ENCODE results near the gene FARP2. TPM values are rescaled to one million over a fixed set of nuclear protein-coding genes. Genes with fewer than 3 reads are reported as not detected.
"Not testable (repeated sequence)": the region's sequence is repeated elsewhere in the genome, so short reads cannot be mapped to it uniquely, and the experiment has no call there.

The FARP2 gene
- total RNA-seq, 6 donors from 2014 or later = 33.4 to 96.4 (median 42.2) TPM

DNA sequence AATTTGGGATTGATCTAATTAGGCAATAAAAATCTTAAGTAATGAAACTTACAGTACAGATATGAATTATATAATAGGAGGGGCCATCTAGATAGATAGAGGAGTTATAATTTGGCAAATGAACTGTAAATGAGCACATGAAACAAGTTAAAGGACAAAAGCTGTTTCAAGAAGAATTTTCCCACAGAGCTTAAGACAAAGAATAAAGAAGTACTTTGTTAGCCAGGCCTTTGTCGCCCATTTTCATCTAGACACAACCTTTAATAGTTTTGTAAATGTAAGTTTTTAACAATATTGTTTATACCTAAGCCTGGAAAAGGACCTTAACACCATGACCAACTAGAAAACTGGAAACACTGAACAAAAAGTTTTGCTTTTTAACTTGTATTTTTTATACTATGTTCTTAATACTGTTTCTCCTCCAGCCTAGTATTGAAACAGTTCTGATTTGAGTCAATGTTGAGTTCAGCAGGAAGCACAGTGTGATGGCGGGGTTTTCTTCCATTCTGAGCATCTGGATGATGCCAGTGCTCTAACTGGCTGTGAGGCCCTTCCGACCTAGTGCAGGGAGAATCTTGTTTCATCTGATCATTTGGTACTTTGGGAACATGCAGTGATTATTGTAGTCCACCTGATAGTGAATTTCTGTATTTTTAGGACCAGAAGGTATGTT lies 37.6 kb downstream of the FARP2 start:
- H3K36me3 ChIP-seq = peaks cover 0 to 6% (median 0%) of the 10 kb centered on the region in 4 donors
- H3K4me1 ChIP-seq = peaks cover 0 to 6% (median 0%) of the 10 kb centered on the region in 4 donors
- no peak for TF ChIP-seq EP300 (IDR thresholded peaks at IDR 0.05)
- TF ChIP-seq, protein P1, sequence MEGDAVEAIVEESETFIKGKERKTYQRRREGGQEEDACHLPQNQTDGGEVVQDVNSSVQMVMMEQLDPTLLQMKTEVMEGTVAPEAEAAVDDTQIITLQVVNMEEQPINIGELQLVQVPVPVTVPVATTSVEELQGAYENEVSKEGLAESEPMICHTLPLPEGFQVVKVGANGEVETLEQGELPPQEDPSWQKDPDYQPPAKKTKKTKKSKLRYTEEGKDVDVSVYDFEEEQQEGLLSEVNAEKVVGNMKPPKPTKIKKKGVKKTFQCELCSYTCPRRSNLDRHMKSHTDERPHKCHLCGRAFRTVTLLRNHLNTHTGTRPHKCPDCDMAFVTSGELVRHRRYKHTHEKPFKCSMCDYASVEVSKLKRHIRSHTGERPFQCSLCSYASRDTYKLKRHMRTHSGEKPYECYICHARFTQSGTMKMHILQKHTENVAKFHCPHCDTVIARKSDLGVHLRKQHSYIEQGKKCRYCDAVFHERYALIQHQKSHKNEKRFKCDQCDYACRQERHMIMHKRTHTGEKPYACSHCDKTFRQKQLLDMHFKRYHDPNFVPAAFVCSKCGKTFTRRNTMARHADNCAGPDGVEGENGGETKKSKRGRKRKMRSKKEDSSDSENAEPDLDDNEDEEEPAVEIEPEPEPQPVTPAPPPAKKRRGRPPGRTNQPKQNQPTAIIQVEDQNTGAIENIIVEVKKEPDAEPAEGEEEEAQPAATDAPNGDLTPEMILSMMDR (IDR thresholded peaks at IDR 0.05) = no peak
- no peak for TF ChIP-seq POLR2A (IDR thresholded peaks at IDR 0.05)
- TF ChIP-seq POLR2AphosphoS5 (IDR thresholded peaks at IDR 0.05) = no peak
- no peak overlapping the region for H3K4me3 ChIP-seq
- H3K27ac ChIP-seq = no peak overlapping the region
- DNase-seq = no peak
- H3K9me3 ChIP-seq = no peaks in the 10 kb centered on the region
- 88 to 96% methylated on average over 3 of the region's 3 CpGs for WGBS, 2 donors
- H3K27me3 ChIP-seq = no peaks in the 10 kb centered on the region
- no peak for ATAC-seq (ENCODE audit: low FRiP score in 2 of 2)

DNA sequence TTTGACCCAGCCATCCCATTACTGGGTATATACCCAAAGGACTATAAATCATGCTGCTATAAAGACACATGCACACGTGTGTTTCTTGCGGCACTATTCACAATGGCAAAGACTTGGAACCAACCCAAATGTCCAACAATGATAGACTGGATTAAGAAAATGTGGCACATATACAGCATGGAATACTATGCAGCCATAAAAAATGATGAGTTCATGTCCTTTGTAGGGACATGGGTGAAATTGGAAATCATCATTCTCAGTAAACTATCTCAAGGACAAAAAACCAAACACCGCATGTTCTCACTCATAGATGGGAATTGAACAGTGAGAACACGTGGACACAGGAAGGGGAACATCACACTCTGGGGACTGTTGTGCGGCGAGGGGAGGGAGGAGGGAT lies 40.7 kb downstream of the FARP2 start:
- not testable (repeated sequence) for H3K9me3 ChIP-seq; H3K4me3 ChIP-seq; H3K27me3 ChIP-seq; H3K36me3 ChIP-seq; H3K27ac ChIP-seq; DNase-seq; H3K4me1 ChIP-seq; ATAC-seq (ENCODE audit: low FRiP score in 2 of 2)
- WGBS, 2 donors = 97 to 99% methylated on average over 6 of the region's 6 CpGs

DNA sequence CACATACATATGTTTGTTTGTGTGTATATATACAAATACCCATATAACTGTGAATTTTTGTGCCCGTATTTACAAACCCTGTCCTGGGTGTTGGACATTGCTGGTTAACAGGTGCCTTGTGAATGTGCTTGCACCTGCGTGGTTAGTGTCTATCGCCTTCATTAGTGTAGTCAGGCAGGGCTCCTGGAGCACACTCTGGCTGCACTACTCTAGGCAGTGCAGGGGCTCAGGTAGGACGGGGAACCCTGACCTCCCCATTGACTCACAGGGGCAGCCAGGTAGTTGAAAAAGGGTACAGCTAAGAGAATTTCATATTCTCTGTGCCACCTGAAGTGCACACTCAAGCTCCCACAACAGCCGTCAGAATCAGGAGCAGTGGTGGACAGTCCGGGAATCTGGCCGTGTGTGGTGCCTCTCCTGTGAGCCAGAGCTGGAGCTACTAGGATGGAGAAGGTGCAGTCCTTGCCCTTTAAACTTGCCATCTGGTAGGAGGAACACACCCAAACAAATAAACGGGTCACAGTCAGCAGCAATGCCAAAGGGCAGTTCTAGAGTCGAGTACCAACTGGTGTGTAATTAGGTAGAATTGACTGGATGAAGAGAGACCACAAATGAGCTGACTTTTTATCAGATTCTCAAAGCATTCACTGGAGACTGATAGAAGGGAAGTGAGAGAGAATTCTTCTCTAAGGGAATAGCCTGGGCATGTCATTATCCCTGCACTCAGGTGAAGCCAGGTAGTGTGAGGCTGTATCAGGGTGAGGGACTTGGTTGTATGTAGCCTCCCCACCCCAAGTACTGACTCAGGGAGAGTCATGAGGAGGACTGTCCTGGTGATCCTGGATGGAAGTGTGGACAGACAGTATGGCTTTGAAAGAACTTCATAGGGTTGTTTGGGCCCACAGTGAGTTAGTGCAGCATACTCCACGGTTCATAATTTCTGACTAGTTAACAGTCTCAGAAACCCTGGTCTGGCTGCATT lies 44.1 kb downstream of the FARP2 start:
- TF ChIP-seq POLR2AphosphoS5 (IDR thresholded peaks at IDR 0.05) (no peak), EP300 (IDR thresholded peaks at IDR 0.05) (no peak), POLR2A (IDR thresholded peaks at IDR 0.05) (no peak)
- TF ChIP-seq, protein P1 (IDR thresholded peaks at IDR 0.05) = no peak
- H3K9me3 ChIP-seq = no peaks in the 10 kb centered on the region
- H3K27me3 ChIP-seq = no peaks in the 10 kb centered on the region
- DNase-seq (no peak), ATAC-seq (ENCODE audit: low FRiP score in 2 of 2) (peak in 1 of 2 donors; percentile 51)
- WGBS, 2 donors = 81 to 88% methylated on average over 9 to 10 of the region's 10 CpGs
- H3K36me3 ChIP-seq = peaks cover 0 to 4% (median 0%) of the 10 kb centered on the region in 4 donors
- no peak overlapping the region for H3K4me3 ChIP-seq
- no peaks in the 10 kb centered on the region for H3K4me1 ChIP-seq
- H3K27ac ChIP-seq = no peak overlapping the region

DNA sequence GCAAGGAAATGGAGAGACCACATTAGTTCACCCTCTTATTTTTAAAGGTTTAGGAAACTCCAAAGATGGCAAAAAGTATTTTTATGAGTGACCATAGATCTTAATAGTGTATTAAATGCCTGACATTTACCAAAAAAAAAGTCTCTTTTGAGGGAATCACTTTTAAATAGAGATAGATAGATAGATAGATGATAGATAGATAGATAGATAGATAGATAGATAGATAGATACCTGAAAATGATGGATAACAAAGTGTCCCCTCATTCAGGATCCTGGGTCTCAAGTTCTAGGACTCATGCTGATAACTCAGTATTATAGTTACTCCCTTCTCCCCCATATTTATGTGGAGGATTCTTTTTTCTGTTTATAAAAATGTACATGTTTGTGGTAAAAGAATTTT lies 52.8 kb downstream of the FARP2 start:
- ATAC-seq (ENCODE audit: low FRiP score in 2 of 2) (no peak), DNase-seq (no peak)
- Histone ChIP-seq H3K36me3 (peaks cover 0 to 65% (median 37%) of the 10 kb centered on the region in 4 donors), H3K9me3 (no peaks in the 10 kb centered on the region), H3K4me3 (no peak overlapping the region), H3K27me3 (no peaks in the 10 kb centered on the region), H3K4me1 (no peaks in the 10 kb centered on the region), H3K27ac (no peak overlapping the region)
- TF ChIP-seq POLR2A (IDR thresholded peaks at IDR 0.05) (no peak), POLR2AphosphoS5 (IDR thresholded peaks at IDR 0.05) (no peak), EP300 (IDR thresholded peaks at IDR 0.05) (no peak)
- TF ChIP-seq, protein P1 (IDR thresholded peaks at IDR 0.05) = no peak

DNA sequence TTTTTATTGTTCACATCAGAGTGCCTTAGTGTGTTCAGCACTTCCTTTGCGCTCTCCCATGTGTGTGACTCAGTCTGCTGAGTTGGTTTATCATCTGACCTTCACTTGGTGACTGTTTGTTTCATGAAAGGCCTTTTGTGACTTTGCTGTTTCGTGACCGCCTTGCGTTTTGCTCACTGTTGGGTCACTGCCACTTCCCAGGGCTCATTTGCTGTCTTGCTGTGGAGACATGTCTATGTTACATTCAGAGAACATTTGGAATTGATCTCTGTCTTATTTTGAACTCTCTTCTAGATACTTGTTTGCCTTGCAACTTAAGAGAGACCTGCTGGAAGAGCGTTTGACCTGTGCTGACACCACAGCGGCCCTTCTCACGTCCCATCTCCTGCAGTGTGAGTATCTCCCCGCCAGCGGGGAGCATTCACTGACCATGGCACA lies 54.7 kb downstream of the FARP2 start:
- TF ChIP-seq, protein P1 (IDR thresholded peaks at IDR 0.05) = no peak
- no peak for TF ChIP-seq POLR2A (IDR thresholded peaks at IDR 0.05)
- Histone ChIP-seq H3K4me1 (no peaks in the 10 kb centered on the region), H3K36me3 (peaks cover 0 to 80% (median 50%) of the 10 kb centered on the region in 4 donors), H3K4me3 (no peak overlapping the region), H3K9me3 (no peaks in the 10 kb centered on the region), H3K27ac (no peak overlapping the region), H3K27me3 (no peaks in the 10 kb centered on the region)
- ATAC-seq (ENCODE audit: low FRiP score in 2 of 2) (no peak), DNase-seq (no peak)
- 89 to 94% methylated on average over 9 of the region's 9 CpGs for WGBS, 2 donors
